Measurements from ENCODE around the gene SULT1A3.

The SULT1A3 gene

GRCh38 chr16:30180741-30181140, 18.3 kb upstream of the SULT1A3 start:
- DNase-seq = no peak
- no peaks in the 10 kb centered on the region for H3K9me3 ChIP-seq (ENCODE audit: severe bottlenecking)
- no peaks in the 10 kb centered on the region for H3K36me3 ChIP-seq
- no peak for TF ChIP-seq CTCF (IDR thresholded peaks at IDR 0.05; ENCODE audit: low read depth, low read length)
- no peaks in the 10 kb centered on the region for H3K27me3 ChIP-seq (ENCODE audit: insufficient read depth, low read depth, severe bottlenecking)
- H3K4me3 ChIP-seq (ENCODE audit: low read depth, low read length) = no peak overlapping the region
- no peak overlapping the region for H3K27ac ChIP-seq

GRCh38 chr16:30183233-30184095, 15.6 kb upstream of the SULT1A3 start, which contains the start of gene CORO1A:
Gene CORO1A (plus strand): TSS chr16:30183602. CDS start chr16:30185210, 1,608 bp downstream.
- DNase-seq = peak; percentile 87
- no peak for TF ChIP-seq CTCF (IDR thresholded peaks at IDR 0.05; ENCODE audit: low read depth, low read length)
- Histone ChIP-seq H3K4me3 (ENCODE audit: low read depth, low read length) (peak within 1 kb of the TSS; percentile 49), H3K36me3 (peaks cover 5% of the 10 kb centered on the region; the same call in 1 of the 2 replicates), H3K27me3 (ENCODE audit: insufficient read depth, low read depth, severe bottlenecking) (no peaks in the 10 kb centered on the region), H3K27ac (peak within 1 kb of the TSS; percentile 70), H3K9me3 (ENCODE audit: severe bottlenecking) (no peaks in the 10 kb centered on the region)

- H3K27me3 ChIP-seq (ENCODE audit: insufficient read depth, low read depth, severe bottlenecking) = no peaks in the 10 kb centered on the region
- peak overlapping the region; percentile 49 for H3K4me3 ChIP-seq (ENCODE audit: low read depth, low read length)
- peaks cover 5% of the 10 kb centered on the region; the same call in 1 of the 2 replicates for H3K36me3 ChIP-seq
- no peak for TF ChIP-seq CTCF (IDR thresholded peaks at IDR 0.05; ENCODE audit: low read depth, low read length)
- peak; percentile 8 for DNase-seq
- no peak overlapping the region for H3K27ac ChIP-seq
- no peaks in the 10 kb centered on the region for H3K9me3 ChIP-seq (ENCODE audit: severe bottlenecking)
Observed at GRCh38 chr16:30184096-30184890, 14.8 kb upstream of the SULT1A3 start.

- Histone ChIP-seq H3K36me3 (peaks cover 5% of the 10 kb centered on the region; the same call in 1 of the 2 replicates), H3K27ac (no peak overlapping the region), H3K9me3 (ENCODE audit: severe bottlenecking) (no peaks in the 10 kb centered on the region), H3K4me3 (ENCODE audit: low read depth, low read length) (no peak overlapping the region), H3K27me3 (ENCODE audit: insufficient read depth, low read depth, severe bottlenecking) (no peaks in the 10 kb centered on the region)
- DNase-seq = peak; percentile 11
- TF ChIP-seq CTCF (IDR thresholded peaks at IDR 0.05; ENCODE audit: low read depth, low read length) = no peak
Observed at GRCh38 chr16:30184891-30185682, 14.0 kb upstream of the SULT1A3 start.

GRCh38 chr16:30185683-30186421, 13.2 kb upstream of the SULT1A3 start:
- no peak for DNase-seq
- no peak for TF ChIP-seq CTCF (IDR thresholded peaks at IDR 0.05; ENCODE audit: low read depth, low read length)
- H3K36me3 ChIP-seq = peaks cover 5% of the 10 kb centered on the region; the same call in 1 of the 2 replicates
- H3K9me3 ChIP-seq (ENCODE audit: severe bottlenecking) = no peaks in the 10 kb centered on the region
- H3K4me3 ChIP-seq (ENCODE audit: low read depth, low read length) = no peak overlapping the region
- no peaks in the 10 kb centered on the region for H3K27me3 ChIP-seq (ENCODE audit: insufficient read depth, low read depth, severe bottlenecking)
- H3K27ac ChIP-seq = no peak overlapping the region
